ENCODE results near the gene ANTXRL.
A peak's percentile ranks its signal among the peaks of the same experiment; 100 is the strongest.
"Not testable (repeated sequence)": the region's sequence is repeated elsewhere in the genome, so short reads cannot be mapped to it uniquely, and the experiment has no call there.

ANTXRL gene

DNA sequence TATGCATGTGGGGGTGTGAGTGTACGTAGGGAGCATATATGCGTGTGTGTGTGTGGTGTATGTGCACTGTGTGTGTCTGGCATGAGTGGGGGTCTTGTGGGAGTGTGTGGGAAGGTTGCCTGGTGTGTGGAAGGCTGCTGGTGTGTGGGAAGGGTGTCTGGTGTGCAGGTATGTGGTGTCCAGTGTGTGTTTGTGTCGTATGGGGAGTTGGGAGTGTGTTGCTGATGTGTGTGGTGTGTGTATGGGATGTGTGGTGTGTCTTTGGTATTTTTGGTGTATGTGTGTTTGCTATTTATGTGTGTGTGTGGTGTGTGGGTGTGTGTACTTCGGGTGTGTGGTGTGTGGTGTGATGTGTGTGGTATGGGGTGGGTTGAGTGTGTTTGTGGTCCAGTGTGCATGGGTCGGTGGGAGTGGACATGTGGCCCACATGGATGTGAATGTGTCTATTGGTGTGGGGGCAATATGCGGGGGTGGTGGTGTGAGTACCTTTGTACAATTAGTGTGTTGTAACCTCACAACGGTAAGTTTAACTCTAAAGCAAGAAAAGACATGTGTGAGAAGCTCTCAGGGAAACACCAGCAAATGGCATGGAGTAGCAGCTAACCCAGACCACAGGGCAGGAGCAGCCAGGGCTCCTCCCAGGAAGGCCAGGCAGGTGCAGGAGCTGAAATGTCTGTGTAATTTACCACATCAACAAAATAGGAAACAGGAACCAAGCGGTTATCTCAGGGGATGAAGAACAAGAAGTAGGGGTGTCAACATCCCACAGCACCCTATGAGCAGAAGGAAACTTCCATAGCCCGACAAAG is 11.9 kb downstream of the ANTXRL start:
- Histone ChIP-seq H3K9me3 (ENCODE audit: control extremely low read depth in 1 of 5, control insufficient read depth in 4 of 5, insufficient read depth in 2 of 5, low read depth in 1 of 5, low read length in 4 of 5) (no peaks in the 10 kb centered on the region), H3K27ac (ENCODE audit: insufficient read depth in 1 of 2, low read depth in 1 of 2, low read length in 2 of 2, poor library complexity in 1 of 2, severe bottlenecking in 2 of 2) (no peak overlapping the region), H3K4me1 (ENCODE audit: control extremely low read depth in 1 of 4, control insufficient read depth in 4 of 4, insufficient read depth in 4 of 4, low read length in 3 of 4) (peaks cover 2 to 39% (median 30%) of the 10 kb centered on the region in 4 experiments), H3K36me3 (ENCODE audit: control insufficient read depth in 4 of 4, insufficient read depth in 4 of 4, low read length in 3 of 4) (no peaks in the 10 kb centered on the region), H3K4me3 (ENCODE audit: control insufficient read depth in 1 of 7, extremely low read depth in 1 of 7, insufficient read depth in 4 of 7, low read depth in 2 of 7, low read length in 6 of 7) (peak overlapping the region in 1 of 7 experiments; percentile 11), H3K27me3 (replicated peaks in 2 of 5; ENCODE audit: control insufficient read depth in 4 of 5, insufficient read depth in 5 of 5, low read length in 4 of 5) (no peaks in the 10 kb centered on the region)
- POLR2A ChIA-PET, result no interaction called here
- 76% methylated on average over 6 of the region's 9 CpGs for WGBS (ENCODE audit: insufficient coverage)
- peak; percentile 63 to 87 (median 70) for DNase-seq
- CTCF ChIA-PET, result interaction anchor here (1.5 kb wide), 1 partner anchor 25 kb away, joined by 8 read pairs; no protein-coding TSS in a partner anchor

DNA sequence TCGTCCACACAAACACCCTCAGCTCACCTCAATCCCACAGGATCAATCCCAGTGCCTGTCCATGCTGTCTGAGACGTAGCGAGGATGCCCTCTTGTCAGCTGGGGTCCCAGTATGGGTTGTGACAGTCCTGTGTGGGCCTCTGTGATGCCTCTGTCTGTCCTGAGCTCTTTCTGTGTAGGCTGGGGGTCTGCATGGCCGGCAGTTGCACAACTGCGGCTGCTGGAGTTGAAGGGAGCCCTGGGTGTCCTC is 12.4 kb downstream of the ANTXRL start:
- H3K4me1 ChIP-seq (ENCODE audit: control extremely low read depth in 1 of 4, control insufficient read depth in 4 of 4, insufficient read depth in 4 of 4, low read length in 3 of 4), result peaks cover 2 to 39% (median 30%) of the 10 kb centered on the region in 4 experiments
- no peak overlapping the region for H3K27ac ChIP-seq (ENCODE audit: insufficient read depth in 1 of 2, low read depth in 1 of 2, low read length in 2 of 2, poor library complexity in 1 of 2, severe bottlenecking in 2 of 2)
- POLR2A ChIA-PET, result no interaction called here
- no peaks in the 10 kb centered on the region for H3K27me3 ChIP-seq (replicated peaks in 2 of 5; ENCODE audit: control insufficient read depth in 4 of 5, insufficient read depth in 5 of 5, low read length in 4 of 5)
- 75% methylated on average over 3 of the region's 5 CpGs for WGBS (ENCODE audit: insufficient coverage)
- no peak for DNase-seq
- H3K36me3 ChIP-seq (ENCODE audit: control insufficient read depth in 4 of 4, insufficient read depth in 4 of 4, low read length in 3 of 4), result no peaks in the 10 kb centered on the region
- H3K4me3 ChIP-seq (ENCODE audit: control insufficient read depth in 1 of 7, extremely low read depth in 1 of 7, insufficient read depth in 4 of 7, low read depth in 2 of 7, low read length in 6 of 7), result peak overlapping the region in 1 of 7 experiments; percentile 38
- CTCF ChIA-PET, result interaction anchor here (1.5 kb wide), 1 partner anchor 25 kb away, joined by 8 read pairs; no protein-coding TSS in a partner anchor
- H3K9me3 ChIP-seq (ENCODE audit: control extremely low read depth in 1 of 5, control insufficient read depth in 4 of 5, insufficient read depth in 2 of 5, low read depth in 1 of 5, low read length in 4 of 5), result no peaks in the 10 kb centered on the region

GRCh38 chr10:46299536-46300369 is 13.0 kb downstream of the ANTXRL start:
- Histone ChIP-seq H3K27me3 (replicated peaks in 2 of 5; ENCODE audit: control insufficient read depth in 4 of 5, insufficient read depth in 5 of 5, low read length in 4 of 5) (no peaks in the 10 kb centered on the region), H3K36me3 (ENCODE audit: control insufficient read depth in 4 of 4, insufficient read depth in 4 of 4, low read length in 3 of 4) (no peaks in the 10 kb centered on the region), H3K4me3 (ENCODE audit: control insufficient read depth in 1 of 7, extremely low read depth in 1 of 7, insufficient read depth in 4 of 7, low read depth in 2 of 7, low read length in 6 of 7) (peak overlapping the region in 1 of 7 experiments; percentile 38), H3K9me3 (ENCODE audit: control extremely low read depth in 1 of 5, control insufficient read depth in 4 of 5, insufficient read depth in 2 of 5, low read depth in 1 of 5, low read length in 4 of 5) (no peaks in the 10 kb centered on the region), H3K4me1 (ENCODE audit: control extremely low read depth in 1 of 4, control insufficient read depth in 4 of 4, insufficient read depth in 4 of 4, low read length in 3 of 4) (peaks cover 2 to 39% (median 30%) of the 10 kb centered on the region in 4 experiments), H3K27ac (ENCODE audit: insufficient read depth in 1 of 2, low read depth in 1 of 2, low read length in 2 of 2, poor library complexity in 1 of 2, severe bottlenecking in 2 of 2) (no peak overlapping the region)
- peak in 1 of 3 donors; percentile 17 for DNase-seq
- 84% methylated on average over 20 of the region's 20 CpGs for WGBS (ENCODE audit: insufficient coverage)
- ChIA-PET CTCF (interaction anchor here (1.5 kb wide), 1 partner anchor 24 kb away, joined by 8 read pairs; no protein-coding TSS in a partner anchor), POLR2A (no interaction called here)

- H3K36me3 ChIP-seq (ENCODE audit: control insufficient read depth in 4 of 4, insufficient read depth in 4 of 4, low read length in 3 of 4); POLR2A ChIA-PET; DNase-seq; H3K27me3 ChIP-seq (replicated peaks in 2 of 5; ENCODE audit: control insufficient read depth in 4 of 5, insufficient read depth in 5 of 5, low read length in 4 of 5); H3K27ac ChIP-seq (ENCODE audit: insufficient read depth in 1 of 2, low read depth in 1 of 2, low read length in 2 of 2, poor library complexity in 1 of 2, severe bottlenecking in 2 of 2); H3K4me3 ChIP-seq (ENCODE audit: control insufficient read depth in 1 of 7, extremely low read depth in 1 of 7, insufficient read depth in 4 of 7, low read depth in 2 of 7, low read length in 6 of 7); H3K9me3 ChIP-seq (ENCODE audit: control extremely low read depth in 1 of 5, control insufficient read depth in 4 of 5, insufficient read depth in 2 of 5, low read depth in 1 of 5, low read length in 4 of 5): not testable (repeated sequence)
- peaks cover 2 to 39% (median 30%) of the 10 kb centered on the region in 4 experiments for H3K4me1 ChIP-seq (ENCODE audit: control extremely low read depth in 1 of 4, control insufficient read depth in 4 of 4, insufficient read depth in 4 of 4, low read length in 3 of 4)
- CTCF ChIA-PET, result interaction anchor here (1.5 kb wide), 1 partner anchor 24 kb away, joined by 8 read pairs; no protein-coding TSS in a partner anchor
- 100% methylated on average over 3 of the region's 3 CpGs for WGBS (ENCODE audit: insufficient coverage)
Observed at GRCh38 chr10:46300370-46300711, 13.5 kb downstream of the ANTXRL start.

DNA sequence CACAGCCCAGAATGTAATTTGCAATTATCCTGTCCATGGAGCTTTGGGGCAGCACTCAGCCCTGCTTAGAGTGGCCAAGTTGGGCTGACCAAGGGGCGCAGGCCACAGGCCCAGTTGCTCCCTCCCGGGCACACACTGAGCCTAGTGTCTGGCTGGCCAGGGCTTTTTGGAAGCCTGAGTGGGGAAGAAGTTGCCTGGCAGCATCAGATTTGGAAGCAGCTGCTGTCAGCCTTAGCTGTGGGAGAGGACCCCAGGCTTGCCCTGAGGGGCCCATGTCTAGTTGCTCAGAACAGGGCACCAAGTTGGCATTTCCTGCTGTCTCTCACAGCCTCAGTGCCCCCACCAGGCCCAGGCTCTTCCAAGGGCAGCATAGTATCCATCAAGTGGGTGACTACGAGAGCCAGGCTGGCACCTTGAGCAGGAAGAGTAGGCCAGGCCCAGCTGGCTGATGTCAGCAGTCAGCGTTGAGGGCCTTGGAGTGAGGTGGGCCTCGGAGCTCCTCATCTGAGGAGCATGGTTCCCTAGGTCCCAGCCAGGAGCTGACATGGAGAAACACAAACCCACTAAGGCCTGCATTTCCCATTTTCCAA is 14.4 kb downstream of the ANTXRL start:
- no peaks in the 10 kb centered on the region for H3K9me3 ChIP-seq (ENCODE audit: control extremely low read depth in 1 of 5, control insufficient read depth in 4 of 5, insufficient read depth in 2 of 5, low read depth in 1 of 5, low read length in 4 of 5)
- no peak for DNase-seq
- POLR2A ChIA-PET, result no interaction called here
- 100% methylated on average over 4 of the region's 5 CpGs for WGBS (ENCODE audit: insufficient coverage)
- no peak overlapping the region for H3K4me3 ChIP-seq (ENCODE audit: control insufficient read depth in 1 of 7, extremely low read depth in 1 of 7, insufficient read depth in 4 of 7, low read depth in 2 of 7, low read length in 6 of 7)
- no peak overlapping the region for H3K27ac ChIP-seq (ENCODE audit: insufficient read depth in 1 of 2, low read depth in 1 of 2, low read length in 2 of 2, poor library complexity in 1 of 2, severe bottlenecking in 2 of 2)
- no peaks in the 10 kb centered on the region for H3K36me3 ChIP-seq (ENCODE audit: control insufficient read depth in 4 of 4, insufficient read depth in 4 of 4, low read length in 3 of 4)
- H3K27me3 ChIP-seq (replicated peaks in 2 of 5; ENCODE audit: control insufficient read depth in 4 of 5, insufficient read depth in 5 of 5, low read length in 4 of 5), result no peaks in the 10 kb centered on the region
- CTCF ChIA-PET, result no interaction called here
- H3K4me1 ChIP-seq (ENCODE audit: control extremely low read depth in 1 of 4, control insufficient read depth in 4 of 4, insufficient read depth in 4 of 4, low read length in 3 of 4), result peaks cover 2 to 39% (median 30%) of the 10 kb centered on the region in 4 experiments

- 80% methylated on average over 13 of the region's 13 CpGs for WGBS (ENCODE audit: insufficient coverage)
- ChIA-PET CTCF (no interaction called here), POLR2A (no interaction called here)
Observed at GRCh38 chr10:46301721-46302479, 15.1 kb downstream of the ANTXRL start.

More at GRCh38 chr10:46301721-46302479, 15.1 kb downstream of the ANTXRL start:
- H3K4me1 ChIP-seq (ENCODE audit: control extremely low read depth in 1 of 4, control insufficient read depth in 4 of 4, insufficient read depth in 4 of 4, low read length in 3 of 4), result peaks cover 2 to 37% (median 28%) of the 10 kb centered on the region in 4 experiments
- no peaks in the 10 kb centered on the region for H3K36me3 ChIP-seq (ENCODE audit: control insufficient read depth in 4 of 4, insufficient read depth in 4 of 4, low read length in 3 of 4)
- no peak for DNase-seq
- no peaks in the 10 kb centered on the region for H3K27me3 ChIP-seq (replicated peaks in 2 of 5; ENCODE audit: control insufficient read depth in 4 of 5, insufficient read depth in 5 of 5, low read length in 4 of 5)
- no peak overlapping the region for H3K27ac ChIP-seq (ENCODE audit: insufficient read depth in 1 of 2, low read depth in 1 of 2, low read length in 2 of 2, poor library complexity in 1 of 2, severe bottlenecking in 2 of 2)
- no peaks in the 10 kb centered on the region for H3K9me3 ChIP-seq (ENCODE audit: control extremely low read depth in 1 of 5, control insufficient read depth in 4 of 5, insufficient read depth in 2 of 5, low read depth in 1 of 5, low read length in 4 of 5)
- H3K4me3 ChIP-seq (ENCODE audit: control insufficient read depth in 1 of 7, extremely low read depth in 1 of 7, insufficient read depth in 4 of 7, low read depth in 2 of 7, low read length in 6 of 7), result no peak overlapping the region

Data from common myeloid progenitor, CD34-positive (primary cell).